OCI-M2 (cell line): ENCODE data around the gene INTS14.
"Not testable (repeated sequence)": the region's sequence is repeated elsewhere in the genome, so short reads cannot be mapped to it uniquely, and the experiment has no call there.

Experiments used
- DNase-seq: peaks from one replicate; lab custom pipeline; 2025; ENCODE audit not compliant: unreplicated experiment; lab: John Stamatoyannopoulos, UW

Gene INTS14

DNA sequence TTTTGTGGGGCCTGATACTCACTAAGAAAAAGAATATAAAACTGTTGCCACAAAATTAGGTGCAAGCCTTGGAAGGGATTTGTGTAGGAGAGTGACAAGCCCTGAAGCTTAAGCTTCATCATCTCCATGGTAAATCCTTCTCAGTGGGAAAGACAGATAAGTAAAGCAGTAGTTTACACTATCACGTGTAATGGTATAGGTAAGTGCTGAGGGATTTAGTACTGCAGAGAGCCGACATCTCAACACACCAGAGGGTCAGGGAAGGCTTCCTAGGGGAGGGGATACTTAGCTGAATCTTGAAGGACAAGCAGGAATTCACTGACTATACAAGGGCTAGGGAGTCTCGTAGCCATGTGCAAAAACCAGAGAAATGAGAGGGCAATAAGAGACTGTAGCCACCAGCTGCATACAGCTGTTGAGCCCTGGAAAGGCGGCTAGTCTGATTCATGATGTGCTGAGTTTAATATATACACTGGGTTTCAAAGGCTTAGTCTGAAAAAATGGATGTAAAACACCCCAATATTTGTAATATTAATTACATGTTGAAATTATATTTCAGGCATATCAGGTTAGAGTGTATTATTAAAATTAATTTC lies 21.9 kb upstream of the INTS14 start:
- no peak for DNase-seq

DNA sequence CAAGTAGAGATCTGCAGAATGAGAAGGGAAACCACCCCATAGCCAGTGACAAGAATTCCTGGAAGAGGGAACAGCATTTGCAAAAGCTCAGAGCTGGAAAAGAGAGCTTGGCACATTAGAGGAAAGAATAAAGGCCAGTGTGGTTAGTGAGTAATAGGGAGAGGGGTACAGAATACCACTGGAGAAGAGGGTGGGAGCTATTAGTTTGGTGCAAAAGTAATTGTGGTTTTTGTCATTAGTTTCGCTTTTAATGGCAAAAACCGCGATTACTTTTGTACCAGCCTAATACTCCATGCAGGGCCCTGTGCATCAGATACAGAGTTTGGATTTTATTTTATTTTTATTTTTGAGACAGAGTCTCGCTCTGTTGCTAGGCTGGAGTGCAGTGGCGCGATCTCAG lies 20.6 kb upstream of the INTS14 start:
- no peak for DNase-seq

DNA sequence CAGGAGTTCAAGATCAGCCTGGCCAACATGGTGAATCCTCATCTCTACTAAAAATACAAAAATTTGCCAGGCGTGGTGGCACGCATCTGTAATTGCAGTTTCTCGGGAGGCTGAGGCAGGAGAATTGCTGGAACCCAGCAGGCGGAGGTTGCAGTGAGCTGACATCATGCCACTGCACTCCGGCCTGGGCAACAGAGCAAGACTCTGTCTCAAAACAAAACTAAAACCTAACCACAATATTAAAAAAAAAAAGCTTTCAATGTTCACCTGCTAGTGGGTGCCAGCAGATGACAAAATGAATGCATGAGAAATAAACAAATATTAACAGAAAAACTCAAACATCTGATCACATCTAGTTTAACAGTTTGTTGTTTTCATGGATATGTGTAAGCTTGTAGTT lies 19.8 kb upstream of the INTS14 start:
- DNase-seq, result no peak

DNA sequence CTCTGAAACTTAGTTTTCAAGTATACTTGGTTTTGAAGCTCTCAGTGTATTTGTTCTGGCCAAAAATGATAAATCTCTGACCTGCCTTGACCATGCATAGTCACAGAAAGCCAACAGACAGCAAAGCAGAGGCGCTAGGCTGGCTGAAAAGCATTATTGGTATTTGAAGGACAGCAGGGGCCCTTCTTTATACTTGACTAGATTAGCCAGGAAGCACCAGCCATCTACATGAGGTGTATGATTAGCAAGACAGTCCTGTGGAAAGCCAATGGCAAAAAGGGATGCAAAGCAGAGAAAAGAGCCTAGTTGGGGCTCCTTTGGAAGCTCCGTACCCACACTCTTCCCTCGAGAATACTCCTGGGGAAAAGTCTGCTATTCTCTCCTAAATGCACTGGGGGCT lies 18.6 kb upstream of the INTS14 start:
- no peak for DNase-seq

DNA sequence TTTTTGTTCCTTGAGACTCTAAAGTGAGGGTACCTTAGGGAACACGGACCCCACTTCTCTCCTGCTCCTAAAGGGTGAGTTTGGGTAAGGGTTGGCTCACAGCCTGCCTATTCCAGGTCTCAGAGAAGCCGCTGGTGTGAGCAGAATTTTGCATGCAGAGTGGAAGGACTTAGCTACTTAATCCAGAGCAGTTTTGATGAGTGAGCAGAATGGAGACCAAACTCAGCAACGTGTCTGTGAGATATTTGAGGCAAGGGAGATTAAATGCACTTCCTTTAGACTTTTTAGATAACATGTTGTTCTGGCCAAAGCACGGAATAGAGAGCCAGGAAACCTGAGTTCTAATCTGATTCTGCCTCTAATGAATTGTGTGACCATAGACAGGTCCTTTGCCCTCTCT lies 15.9 kb upstream of the INTS14 start:
- no peak for DNase-seq

DNA sequence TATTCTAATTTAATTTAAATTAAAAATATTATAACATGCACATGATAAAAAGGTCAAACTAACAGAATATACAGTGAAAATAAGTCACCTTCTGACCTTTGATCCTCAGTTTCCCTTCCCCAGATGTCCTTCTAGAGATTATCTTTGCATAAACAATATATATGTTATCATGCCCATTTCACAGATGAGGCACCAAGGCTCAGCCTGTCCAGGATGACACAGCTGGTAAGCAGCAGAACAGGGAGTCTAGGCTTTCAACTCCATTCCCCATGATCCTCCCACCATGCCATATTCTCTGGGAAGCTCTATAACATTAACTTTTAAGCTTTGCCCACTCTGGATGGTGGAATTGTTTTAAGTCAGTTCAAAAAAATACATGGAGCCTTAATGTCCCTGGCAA lies 12.2 kb upstream of the INTS14 start:
- DNase-seq, result no peak

DNA sequence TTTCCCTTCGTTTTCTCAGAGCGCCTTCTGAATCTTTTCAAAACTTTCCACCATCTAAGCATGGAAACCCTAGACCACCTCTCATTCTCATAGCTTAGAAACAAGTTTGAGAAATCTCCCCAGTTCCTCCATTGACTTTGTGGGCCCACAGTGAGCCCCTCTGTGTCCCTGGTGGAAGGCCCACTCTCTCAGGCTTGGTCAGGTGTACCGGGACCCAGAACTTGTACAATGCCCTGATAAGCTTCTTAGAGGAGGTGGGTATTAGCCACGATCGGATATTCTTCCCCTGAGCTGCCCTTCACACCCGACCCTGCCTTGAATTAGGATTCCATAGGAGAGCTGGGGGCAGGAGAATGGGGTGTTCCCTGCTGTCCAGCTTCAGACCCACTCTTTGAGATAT lies 10.7 kb upstream of the INTS14 start, which contains the start of gene SLC24A1:
TSS of gene SLC24A1 (plus strand) at position 301 of the 400 bp plus-strand sequence. CDS start 2,143 bp downstream, outside the sequence.
- DNase-seq, result no peak

DNA sequence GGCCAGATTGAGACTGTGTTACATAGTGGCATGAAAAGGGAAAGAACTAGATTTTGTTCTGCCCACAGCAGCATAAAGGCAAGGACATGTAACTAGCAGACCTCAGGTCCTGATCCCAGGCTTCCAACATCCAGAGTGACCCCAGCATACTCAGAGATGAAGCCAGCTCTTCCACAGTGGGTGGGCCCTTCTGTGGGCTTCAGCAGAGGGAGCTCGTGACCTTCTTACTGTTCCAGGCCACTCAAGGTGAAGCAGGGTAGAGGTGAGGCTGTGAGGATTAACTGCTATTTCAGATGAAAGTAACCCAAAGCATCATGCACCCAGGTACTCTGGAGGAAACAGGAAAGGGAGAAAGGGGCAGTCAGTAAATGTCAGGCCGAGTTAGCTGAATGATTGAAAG lies 9.9 kb upstream of the INTS14 start:
- DNase-seq, result no peak

DNA sequence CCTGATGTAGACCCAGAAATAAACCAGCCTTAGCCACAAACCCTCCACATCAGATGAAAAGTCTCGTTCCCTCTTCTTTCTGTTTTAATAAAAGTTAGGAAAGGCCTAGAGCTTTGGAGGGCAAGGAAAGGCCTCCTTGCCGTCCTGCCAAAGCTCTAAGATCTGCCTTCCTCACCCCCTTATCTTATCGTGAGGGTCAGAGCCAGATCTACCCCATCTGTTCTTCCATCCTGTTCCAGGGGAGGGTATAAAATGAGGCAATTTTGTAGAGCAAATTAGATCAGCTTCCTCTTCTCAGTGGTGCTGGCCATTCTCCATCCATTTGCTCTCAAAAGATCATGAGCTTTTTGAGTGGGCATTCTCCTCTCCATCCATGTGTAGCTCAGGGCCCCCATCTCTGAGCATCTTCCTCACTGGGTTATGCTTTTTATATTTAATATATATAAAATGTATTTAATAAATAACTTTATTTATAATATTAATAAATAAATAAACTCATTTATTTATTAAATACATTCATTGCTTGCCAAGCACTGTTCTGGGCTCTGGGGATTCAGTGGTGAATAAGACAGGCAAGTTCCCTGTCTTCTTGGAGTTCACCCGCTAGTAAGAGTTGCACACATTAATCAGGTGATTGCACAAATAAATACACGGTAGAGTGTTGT lies 8.8 kb upstream of the INTS14 start:
- no peak for DNase-seq

DNA sequence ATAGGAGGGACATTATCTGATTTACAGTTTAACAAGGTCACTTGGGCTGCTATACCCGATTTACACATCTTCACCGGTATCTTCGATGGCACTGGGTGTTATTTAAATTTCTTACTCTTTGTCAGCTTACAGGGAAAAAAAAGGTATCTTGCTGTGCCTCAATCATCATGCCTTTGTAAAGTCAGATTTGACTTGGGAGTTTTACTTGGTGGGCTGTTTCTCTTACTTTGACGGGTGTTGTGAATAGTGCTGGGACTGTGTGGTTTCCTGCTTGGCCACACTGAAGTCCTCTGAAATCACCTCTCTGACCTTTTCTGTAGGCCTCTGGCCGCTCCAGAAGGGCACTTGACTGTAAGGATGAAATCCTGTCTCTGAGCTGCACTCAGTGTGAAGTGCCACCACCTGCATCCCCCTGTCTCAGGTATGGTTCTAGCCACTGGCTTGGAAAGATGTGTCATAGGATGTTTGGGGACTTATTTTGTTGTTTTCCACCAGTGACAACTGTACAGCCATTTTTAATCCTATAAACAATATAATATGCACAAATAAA lies 7.7 kb upstream of the INTS14 start:
- DNase-seq, result no peak

DNA sequence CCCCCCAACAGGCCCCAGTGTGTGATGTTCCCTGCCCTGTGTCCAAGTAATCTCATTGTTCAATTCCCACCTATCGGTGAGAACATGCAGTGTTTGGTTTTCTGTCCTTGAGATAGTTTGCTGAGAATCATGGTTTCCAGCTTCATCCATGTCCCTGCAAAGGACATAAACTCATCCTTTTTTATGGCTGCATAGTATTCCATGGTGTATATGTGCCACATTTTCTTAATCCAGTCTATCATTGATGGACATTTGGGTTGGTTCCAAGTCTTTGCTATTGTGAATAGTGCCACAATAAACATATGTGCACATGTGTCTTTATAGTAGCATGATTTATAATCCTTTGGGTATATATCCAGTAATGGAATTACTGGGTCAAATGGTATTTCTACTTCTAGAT lies 5.0 kb upstream of the INTS14 start:
- not testable (repeated sequence) for DNase-seq

DNA sequence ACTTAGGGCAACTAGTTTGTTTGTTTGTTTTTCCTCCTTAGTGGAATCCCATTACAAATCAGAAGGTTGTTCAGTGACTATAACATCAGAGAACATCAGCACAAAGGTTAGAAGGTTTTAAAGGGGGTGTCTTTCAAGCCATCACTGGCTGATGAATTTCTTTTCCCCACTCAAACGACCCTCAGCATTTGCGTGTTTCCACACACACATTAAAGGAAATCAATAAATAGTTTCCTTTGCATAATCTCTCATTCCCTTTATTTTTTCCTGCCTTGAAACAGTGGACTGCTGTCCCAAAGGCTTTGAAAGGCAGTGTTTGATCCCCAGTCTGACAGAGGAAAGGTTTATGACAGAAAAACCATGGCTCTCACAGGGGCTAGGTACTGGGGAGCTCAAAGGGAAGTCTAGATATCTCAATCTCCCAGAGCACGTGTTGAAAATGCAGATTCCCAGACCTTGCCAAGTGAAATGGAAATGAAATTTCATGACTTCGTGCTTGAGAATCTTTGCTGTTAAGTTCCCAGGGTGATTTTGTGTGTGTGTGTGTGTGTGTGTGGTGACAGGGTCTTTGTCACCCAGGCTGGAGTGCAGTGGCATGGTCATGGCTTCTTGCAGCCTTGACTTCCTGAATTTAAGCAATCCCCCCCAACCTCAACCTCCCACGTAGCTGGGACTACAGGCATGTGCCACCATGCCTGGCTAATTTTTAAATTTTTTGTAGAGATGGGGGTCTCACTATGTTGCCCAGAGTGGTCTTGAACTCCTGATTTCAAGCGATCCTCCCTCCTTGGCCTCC lies 2.2 kb upstream of the INTS14 start:
- no peak for DNase-seq

DNA sequence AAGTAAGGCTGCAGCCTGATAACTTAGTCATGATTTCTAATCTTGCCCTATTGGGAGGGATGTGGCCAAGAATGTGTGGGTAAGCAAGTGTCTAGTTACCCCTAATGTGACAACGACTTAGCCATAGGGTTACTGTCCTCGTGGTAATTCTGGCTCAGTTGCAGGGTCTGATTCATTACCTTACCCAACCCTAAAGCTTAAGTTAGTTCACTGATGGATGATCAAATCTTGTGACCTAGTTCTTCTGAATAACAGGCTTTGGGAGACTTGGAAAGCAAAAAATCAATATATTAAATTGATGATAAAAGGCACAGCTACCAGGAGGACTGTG lies 1.6 kb upstream of the INTS14 start:
- no peak for DNase-seq

DNA sequence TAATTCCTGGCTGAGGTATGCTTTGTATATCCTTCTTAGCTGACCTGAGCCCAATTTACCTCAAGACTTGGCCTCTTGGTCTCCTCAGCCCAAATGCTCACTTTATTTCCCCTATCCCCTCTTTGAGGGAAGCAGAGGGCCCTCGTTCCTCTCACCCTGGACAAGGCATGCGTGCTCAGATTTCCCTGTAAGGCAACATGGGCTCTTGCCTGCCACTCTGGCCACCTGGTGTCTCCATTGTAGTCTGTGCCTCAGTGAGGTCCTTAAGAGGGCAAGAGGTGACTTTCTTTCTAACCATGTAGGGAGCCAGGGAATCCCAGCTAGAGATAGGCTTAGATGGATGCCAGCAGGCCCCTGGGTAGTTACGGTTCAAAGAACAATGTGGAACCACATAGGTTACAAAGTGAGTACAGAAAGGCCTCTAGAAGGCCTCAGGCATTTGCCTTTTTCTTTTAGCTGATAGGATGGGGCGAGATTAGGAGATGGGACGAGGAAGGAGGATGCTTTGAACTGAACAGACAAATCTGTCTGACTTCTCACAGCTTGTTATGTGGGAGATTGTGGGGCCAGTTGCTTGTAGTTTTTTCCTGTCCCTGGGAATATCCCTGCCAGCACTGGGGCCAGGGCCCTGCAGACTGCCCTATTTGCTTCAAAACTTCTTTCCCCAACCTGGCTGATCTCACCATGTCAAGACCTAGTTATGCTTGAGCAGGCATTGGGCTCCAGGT lies 1.1 kb upstream of the INTS14 start:
- DNase-seq, result no peak

DNA sequence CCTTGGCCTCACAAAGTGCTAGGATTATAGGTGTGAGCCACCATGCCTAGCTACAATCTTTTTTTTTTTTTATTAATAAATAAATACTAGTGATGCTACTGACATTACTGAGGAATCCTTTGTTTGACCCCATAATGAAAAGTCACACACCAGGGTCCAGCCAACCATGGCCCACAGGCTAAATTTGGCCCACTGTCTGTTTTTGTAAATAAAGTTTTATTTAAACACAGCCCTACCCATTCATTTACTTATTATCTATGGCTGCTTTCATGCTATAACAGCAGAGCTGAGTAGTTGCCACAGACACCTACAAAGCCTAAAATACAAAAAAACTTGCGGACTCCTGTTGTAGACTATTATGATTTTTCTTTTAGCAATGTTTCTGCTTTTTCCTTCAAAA lies 7.4 kb downstream of the INTS14 start:
- no peak for DNase-seq

DNA sequence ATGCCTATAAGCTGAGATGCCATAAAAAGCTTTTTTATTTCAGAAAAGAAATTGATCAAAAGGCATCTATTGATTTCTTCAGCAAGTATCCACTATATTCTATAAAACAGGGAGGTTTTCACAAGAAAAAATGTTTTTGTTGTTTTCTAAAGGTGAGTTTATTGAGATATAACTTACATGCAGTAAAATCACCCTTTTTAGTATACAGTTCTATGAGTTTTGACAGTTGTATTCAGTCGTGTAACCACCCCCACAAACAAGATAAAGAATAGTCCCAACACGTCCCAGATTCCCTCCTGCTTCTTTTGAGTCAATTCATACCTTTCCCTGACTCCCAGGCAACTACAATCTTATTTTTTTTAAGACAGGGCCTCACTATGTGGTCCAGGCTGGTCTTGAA lies 7.8 kb downstream of the INTS14 start:
- no peak for DNase-seq

DNA sequence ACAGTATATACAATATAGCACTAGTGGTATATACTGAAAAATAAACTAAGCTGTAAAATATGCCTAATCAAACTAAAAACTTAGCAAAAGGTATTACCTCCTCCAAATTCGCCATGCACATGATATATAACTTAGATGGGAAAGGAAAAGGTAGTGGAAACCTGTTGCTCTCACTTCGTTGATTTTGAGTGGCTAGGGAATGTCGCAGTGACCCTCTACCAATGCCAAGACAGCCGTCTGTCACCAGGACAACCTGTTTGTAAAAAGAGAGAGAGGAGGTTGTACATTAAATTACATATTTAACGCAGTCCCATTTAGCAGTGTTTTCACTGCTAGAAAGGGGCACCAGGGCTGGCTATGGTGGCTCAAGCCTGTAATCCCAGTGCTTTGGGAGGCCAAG lies 11.3 kb downstream of the INTS14 start:
- no peak for DNase-seq

DNA sequence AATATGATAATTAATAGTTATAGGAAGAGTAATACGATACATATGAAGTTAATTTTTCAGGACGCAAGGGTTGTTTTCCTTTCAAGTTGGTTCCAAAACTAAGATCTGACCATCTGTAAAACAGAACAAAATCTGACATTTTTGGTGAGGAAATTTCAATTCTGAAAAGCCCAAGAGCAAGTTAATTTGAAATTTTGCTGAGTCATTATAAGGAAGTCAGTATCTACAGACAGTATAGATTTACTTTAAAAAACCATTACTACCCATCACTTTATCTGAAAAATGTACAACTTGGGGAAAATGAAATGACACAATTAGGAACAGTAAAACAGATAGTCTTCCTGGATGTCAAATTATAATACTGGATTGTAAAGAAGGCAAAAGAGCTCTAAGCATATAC lies 12.5 kb downstream of the INTS14 start:
- no peak for DNase-seq

DNA sequence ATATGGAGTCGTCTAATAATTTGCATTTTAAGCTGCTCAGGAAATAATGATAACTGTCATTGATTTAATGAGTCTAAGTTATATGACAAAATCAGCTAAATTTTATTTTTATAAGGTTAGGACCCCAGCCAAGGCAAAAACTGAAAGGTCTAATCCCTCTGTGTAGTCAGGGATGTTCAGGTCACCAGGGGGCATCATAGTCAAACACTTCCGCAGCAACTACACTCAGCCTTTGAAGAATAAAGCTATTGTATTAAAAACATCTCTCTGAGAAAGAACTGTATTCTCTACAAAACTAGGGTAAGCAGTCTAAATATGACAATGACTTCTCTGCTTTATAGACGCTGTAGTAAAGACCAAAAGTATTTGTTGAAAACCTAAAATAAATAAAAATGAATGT lies 15.0 kb downstream of the INTS14 start:
- DNase-seq, result no peak

DNA sequence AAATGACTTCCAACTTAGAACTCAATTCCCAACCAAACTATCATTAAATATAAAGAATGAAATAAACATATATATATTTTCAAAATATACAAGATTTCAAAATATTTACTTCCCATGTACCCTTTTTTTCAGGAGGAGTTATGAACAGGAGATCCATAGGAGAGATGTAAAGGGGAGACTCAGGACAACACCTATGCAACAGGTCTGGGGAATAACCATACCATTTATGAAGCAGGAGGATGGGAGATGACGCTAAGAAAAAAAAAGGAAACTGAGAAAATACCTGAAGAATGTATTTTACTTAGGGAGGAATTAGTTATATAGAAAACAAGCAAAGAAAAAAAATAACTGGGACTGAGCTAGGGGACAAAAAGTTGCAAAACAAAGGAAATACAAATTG lies 23.8 kb downstream of the INTS14 start:
- DNase-seq, result no peak

DNA sequence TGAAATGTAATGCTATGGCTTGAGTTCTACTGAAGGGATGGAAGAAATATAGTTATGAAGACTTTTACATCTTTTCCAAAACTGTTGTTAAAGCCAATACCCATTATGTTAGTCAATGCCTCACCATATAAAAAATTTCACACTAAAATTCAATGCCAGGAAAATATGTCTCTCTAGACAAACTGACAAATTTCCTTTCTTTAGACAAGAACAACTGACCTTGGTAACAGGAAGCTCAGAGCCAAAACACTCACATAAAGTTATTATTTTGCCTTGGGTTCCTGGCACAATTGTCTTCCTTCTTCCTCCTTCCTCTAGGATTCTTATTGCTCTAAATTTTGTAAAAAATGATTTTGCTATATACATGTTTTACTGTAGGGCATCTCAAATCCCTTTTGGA lies 26.7 kb downstream of the INTS14 start:
- no peak for DNase-seq

DNA sequence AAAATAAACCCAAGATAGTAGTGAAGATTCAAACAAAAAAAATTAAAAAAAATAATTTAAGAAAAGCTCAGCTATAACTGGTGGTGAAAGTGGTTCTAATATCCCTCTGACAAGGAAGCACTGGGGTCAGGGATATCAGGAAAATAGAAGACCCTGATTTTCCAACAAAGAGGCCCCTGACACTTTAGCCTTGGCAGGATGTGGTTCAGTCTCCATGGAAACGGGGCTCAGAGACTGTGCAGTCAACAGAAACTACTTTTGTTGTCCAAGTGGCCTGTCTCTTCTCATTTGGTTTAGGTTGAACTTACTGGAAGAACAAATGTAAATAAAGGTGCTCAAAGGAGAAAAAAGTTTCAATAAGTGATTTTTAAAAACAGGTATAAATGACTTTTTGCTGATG lies 27.2 kb downstream of the INTS14 start:
- no peak for DNase-seq
